LHCN-M2 (cell line): Measurements from ENCODE around the gene BTRC. TPM values are rescaled to one million over a fixed set of nuclear protein-coding genes. Genes with fewer than 3 reads are reported as not detected.
"Not testable (repeated sequence)": the region's sequence is repeated elsewhere in the genome, so short reads cannot be mapped to it uniquely, and the experiment has no call there.

Experiments
- DNase-seq: peaks from one replicate; pipeline ENCODE4 v3.0.0-alpha.2; 2012; ENCODE audit warnings: low read depth
- polyA plus RNA-seq: library from polyadenylated mRNA; unstranded; fragments of >200 nt; gene quantifications from one replicate; pipeline ENCODE4 v1.2.1, GENCODE V29; 2012; ENCODE audit warnings: missing spikeins
- total RNA-seq: library from RNA; depleted of rRNA; stranded (reverse); fragments of >200 nt; gene quantifications from 2 replicates; pipeline ENCODE4 v1.2.3, GENCODE V29; 2014; rRNA removed

BTRC gene
- 7.2 and 8.3 TPM in 2 replicates for total RNA-seq
- polyA plus RNA-seq: 4.9 TPM

DNA sequence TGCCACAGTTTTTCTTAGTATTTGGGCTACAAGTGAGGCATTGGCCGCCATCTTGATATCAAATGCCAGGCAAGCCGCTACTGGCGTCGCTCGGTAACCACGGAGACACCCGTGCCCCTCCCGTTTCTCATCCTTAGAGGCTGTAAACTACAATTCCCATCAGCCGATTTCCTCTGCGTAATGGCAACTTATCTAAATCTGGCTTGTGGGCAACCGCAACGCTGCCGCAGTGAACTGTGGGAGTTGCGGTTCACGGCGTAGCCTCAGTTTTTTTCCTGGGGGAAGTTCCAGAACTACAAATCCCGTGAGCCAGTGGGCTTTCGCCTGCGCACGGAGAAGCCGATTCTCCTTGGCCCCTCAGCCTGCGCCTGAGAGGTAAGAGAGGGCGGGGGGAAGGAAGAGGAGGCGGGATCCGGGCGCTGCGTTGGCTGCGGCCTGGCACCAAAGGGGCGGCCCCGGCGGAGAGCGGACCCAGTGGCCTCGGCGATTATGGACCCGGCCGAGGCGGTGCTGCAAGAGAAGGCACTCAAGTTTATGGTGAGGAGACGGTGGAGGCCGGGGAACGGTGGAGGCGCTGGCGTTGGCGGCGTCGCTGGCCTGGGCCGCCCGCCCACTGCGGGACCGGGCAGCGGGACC, at the start of gene BTRC:
Gene BTRC, plus strand, starts transcription at position 474 of the 636 bp plus-strand sequence. Its CDS starts 16 bp downstream, at position 490.
- DNase-seq: peak; percentile 99

DNA sequence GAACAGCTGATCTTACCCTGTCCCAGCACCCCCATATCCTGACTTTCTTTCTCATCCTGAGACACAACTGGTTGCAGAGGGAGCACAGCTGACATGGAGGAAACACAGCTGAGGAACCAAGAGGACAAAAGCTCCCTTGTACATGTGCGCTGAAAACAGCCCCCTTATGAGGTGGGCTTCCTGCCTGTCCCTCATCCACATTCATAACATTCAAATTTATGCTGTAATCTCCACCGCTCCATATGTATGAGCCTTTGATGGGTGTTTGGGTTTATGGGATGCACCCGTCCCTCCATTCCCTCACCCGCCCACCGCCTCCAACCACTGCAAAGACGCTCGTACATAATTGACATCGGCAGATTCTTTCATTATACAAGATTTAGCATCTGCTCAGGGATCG, 49.6 kb upstream of the BTRC start:
- no peak for DNase-seq

DNA sequence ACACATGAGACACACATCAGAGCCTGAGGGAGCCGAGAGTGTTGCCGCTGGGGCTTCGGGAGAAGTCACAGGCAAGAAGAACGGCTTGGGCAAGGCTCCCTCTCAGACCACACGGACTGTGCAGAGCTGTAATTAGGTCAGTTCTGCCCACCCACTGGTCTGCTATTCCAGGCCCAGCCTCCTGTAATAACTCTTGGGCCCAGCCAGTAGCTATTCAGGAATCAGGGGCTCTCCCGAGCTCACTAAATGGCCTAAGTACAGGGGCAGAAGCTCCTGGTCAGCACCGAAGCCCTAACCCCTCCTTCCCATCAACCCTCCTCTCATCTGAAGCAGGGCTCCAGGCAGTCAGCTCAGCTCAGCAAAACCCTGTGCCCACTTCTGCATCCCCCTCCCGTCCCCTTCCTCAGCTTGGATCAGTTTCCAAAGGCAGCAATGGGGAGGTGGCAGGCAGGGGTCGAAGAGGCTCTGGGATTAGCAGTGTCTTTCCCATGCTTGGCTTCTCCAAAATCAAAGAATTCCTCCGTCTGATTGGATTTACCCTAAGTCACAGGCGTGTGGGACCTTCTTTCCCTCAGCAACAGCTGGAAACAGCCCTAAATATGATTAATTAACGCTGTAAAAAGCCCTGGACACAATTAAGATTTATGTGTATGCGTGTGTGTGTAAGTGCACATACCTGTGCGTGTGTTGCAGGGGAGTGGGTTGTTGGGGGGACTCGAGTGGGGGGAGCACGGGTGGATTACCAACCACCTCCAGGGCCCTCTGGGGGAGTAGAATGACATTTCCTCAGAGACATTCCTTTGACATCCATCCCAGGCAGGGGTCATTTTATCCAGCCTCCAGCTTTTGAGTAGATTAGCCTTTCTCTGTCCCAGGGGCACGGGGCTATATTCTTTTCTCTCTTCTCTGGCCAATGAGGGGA, 48.4 kb upstream of the BTRC start:
- no peak for DNase-seq

DNA sequence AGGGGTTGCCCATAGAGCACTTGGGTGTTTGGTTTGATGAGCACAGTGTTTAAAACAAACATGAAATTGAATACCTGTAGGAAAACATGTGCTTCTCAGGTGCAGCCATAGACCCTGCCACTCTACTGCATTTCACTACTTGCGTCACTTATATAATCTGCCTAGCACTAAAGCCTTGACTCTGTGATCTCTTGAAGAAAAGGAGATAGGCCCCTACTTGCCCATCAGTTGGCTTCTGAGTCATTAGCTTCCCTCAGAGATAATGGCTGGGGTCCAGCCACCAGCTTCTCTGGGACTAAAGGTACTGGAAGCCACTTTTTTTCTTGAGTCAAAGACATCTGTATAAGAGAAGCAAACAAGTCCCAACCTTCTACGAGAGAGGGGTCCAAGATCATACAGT, 45.9 kb upstream of the BTRC start:
- DNase-seq: no peak

DNA sequence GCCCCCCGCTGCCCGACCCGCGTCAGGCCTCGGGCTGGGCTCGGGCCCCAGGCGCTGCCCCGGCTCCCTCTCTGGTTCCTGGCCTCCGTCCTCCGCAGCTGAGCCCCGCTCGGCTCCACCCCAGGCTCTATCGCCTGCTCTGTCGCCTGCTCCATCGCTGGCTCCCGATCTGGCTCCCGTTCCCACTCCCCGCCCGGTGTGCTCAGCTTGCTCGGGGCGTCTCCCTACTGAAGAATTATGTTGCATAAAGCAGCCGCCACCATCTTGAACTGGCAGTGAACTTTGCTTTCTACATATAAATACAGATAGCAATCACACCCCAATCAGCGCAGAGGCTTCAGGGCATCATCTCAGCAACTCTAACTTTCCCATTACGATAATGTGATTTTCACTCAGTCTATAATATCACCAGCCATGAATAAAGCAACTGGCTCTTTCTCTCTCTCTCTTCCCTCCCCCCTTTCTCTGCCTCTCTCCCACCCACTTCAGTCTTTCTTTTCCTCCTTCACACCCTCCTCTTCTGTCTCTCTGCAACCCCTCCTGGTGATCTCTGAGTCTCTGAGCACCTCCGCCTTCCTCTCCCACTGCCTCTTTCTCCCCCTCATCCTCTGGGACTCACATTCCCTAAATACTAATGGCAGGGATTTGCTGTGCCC, 43.3 kb upstream of the BTRC start:
- DNase-seq: no peak

DNA sequence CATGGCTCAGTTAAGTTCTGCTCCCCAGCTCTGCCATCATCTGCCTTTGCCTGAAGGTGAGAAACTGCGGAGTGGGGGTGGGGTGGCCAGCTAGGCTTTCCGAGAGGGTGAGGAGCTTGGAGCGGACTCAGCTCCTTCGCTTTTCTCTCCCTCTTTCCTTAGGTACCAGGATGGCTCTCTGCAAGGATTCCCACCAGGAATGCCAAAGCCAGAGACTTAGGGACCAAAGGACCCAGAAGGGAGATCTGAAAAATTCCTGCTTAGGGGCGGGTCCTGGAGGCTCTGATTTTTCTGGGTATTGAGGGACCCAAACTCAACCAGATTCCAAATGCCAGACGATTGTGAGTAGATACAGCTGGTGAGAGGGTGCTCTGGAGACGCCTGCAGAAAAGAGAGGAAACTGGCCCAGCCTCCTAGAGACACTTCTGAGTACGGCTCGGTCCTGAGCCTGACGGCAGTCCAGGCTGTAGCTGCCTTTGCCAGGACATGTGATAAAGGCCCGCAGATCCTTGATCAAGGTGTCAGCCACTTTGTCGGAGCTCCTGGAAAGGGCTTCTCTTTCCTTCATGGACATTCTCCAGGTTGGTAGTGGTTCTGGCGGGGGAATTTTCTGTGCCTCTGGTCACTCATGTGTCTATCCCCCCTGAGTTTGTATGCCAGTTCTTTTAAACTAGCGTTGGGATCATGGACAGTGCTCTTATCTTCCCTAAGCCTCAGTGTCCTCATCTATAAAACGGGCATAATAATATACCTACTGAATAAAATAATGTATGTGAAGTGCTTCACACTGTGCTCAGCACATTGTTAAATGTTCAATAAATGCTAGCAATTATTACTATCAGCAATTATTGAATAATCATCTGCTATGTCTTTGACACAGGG, 42.5 kb upstream of the BTRC start:
- peak; percentile 14 for DNase-seq

DNA sequence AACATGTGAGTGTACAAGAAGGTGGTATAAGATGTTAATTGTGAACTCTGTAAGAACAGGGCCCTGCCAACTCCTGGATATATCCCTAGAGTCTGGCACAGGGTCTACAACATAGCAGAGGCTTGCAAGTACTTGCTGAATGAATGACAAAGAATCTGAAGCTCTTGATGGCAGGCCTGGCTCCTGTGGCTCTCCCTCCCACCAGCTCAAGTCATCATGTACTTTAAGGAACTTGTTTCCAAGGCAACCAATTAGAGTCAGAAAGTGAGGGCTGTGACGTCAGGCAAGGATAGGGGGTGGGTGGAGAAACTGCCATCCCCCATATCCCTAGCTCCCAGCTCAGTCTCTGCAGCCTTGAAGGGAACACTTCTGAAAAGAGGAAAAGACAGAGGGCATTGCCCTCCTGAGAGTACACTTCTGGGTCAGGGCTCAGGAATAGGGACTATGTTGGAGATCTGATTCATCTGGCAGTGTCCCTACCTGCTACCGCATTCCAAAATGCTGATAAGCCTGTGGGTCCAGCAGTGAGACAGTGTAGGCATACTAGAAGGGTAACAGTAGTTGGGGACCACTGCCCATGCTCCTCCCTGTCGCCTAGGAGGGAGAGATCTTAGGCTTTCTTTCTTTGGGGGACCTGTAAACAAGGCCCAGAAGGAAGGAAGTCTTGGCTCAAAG, 34.6 kb upstream of the BTRC start:
- DNase-seq: peak; percentile 15

DNA sequence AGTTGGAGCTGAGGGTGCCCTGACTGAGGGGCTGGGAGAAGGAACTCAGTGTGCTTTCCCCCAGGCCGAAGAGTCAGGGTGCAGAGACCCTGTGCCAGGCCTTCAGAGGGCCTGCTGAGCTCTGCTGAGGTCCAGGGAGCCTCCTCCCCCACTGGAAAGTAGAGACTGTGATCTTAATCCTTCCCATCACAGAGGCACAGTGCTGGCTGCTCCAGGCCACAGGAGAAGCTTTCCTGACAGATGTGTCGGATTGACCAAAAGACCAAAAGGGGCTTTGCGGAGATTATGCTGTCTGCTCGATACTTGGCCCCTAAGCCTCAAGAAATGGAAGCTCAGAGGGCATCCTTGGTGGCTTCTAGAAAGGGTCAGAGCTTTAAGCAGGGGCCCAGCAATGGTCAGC, 32.9 kb upstream of the BTRC start:
- DNase-seq: no peak

DNA sequence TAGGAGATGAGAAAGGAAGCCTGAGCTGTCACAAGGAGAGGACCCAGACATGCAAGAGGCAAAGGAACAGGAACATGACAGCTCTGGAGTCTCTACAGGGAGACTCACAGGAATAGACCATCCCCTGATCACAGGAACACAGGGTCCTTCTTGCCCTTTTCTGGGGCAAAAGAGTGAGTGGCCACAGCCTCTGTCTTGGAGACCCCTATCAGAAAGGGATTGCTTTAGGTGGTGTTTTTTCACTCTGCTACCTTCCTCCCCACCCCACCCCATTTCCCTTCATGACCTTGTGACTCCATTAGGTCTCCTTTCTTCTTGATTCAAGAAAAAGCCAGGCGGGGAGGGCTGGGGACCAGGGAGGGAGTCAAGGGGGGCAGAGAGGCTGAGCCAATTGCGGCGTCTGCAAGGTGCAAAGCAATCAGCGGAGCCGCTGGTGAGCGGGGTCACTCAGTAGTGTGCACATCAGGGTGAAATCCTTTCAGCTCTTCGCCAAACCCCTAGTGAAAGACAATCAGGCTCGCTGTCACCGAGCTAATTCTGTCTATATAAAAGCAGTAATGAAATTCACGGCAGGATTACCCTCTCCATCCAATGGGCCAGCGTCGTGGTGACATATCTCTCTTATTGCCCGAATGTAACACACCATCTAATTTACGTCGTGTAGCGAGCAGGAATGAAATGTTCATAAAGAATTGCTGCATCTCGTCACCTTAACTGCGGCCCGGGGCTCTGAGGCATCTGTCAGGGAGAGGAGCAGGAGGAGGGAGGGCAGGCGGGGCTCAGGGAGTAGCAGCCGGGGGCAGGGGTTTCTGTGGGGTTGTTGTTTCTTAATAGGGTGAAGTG, 31.5 kb upstream of the BTRC start:
- no peak for DNase-seq

DNA sequence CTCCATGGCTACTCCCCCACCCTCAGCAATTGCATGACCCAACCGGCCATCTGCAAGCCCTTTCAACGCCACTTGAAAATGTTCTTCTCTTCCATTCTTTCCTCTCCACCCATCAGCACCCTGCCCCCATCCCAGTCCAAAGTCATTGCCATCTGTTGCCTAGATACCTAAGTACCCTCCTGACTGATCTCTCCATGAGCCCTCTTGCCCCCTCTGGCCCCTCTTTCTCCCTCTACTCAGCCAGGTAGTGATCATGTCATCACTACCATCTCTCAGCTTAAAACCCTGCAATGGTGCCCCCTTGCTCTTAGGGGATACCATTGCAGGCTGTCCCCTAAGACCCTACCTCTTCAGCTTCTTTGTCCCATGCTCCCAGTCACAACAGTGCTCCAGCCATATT, 30.5 kb upstream of the BTRC start:
- DNase-seq: no peak

DNA sequence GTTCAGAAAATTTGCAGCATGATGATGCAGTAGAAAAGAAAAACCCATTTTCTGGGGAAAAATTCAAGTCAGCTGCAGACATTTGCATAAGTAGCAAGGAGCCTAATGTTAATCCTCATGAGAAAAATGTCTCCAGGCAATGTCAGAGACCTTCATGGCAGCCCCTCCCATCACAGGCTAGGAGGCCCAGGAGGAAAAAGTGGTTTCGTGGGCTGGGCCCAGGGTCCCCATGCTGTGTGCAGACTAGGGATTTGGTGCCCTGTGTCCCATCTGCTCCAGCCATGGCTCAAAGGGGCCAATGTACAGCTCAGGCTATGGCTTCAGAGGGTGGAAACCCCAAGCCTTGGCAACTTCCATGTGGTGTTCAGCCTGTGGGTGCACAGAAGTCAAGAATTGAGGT, 26.5 kb upstream of the BTRC start:
- not testable (repeated sequence) for DNase-seq

DNA sequence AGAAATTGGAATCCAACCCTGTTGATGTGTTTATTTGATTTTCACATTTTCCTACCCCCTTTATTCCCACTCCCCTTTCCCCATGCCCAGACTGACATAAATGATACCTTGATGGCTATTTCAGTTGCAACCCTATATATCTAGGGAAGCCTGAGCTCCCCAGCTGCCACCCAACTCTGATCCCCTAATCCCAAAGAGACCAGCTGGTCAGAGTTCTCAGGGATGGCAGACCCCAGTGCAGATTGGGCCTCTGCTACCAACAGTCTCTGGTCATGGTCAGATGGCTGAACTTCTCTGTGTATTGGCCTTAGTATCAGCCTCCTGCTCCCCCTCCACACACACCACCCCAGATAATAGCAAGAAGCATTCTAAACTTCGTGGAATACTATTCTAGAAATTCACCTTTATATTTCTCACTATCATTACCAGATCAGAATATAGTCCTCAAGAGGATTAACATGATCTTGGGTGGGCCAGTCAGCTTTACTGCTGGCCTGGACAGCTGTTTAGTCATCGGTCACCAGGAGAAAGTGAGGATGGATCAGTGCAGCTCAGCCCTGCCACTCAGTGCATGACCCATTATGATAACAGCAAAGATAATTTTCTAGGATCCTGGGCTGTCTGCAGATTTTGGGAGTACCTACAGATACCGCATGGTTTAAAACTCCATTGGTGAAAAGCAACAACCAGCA, 24.5 kb upstream of the BTRC start:
- peak; percentile 14 for DNase-seq

DNA sequence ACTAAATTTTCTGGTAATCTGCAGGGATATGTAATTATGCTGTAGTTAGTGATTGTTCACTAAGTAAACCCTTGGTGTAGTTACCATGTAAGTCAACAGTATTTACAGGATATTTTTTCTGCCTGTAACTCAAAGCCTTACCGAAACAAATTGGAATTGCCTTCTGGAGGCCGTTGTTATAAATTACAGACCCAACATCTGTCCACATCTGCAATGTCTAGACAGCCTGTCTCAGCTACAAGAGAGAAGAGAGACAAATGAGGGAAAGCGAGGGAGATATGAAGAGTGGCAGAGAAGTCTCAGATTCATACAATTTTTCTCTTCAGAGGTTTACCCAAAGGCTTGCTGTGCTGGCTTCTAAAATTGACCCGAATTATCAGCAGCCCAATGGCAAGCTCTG, 23.7 kb upstream of the BTRC start:
- no peak for DNase-seq

DNA sequence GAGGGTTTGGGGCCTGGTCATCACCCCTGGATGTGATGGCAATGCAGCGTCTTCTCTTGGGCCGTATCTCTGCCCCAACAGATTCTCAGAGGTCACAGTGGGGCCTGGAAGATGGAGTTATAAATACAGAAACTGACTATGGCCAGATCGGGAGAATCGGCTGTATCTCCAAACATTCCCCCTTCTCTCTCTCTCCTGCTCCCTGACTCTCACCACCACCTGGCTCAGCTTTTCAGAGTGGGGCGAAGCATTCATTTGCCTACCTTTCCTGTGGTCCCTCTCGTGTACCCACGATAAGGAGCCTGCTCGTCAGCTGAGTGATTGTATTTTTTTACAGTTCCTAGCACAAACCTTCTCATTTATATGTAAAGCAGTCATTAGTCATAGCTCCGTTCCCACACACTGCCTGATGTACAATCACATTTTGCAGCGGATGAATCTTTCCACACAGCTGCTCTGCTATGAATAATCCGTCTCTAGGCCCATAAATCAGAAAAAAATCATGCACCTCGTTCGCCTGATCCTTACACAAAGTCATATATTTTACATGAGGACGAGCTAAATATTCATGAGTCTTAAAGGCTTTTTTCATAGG, 23.2 kb upstream of the BTRC start:
- peak; percentile 95 for DNase-seq

DNA sequence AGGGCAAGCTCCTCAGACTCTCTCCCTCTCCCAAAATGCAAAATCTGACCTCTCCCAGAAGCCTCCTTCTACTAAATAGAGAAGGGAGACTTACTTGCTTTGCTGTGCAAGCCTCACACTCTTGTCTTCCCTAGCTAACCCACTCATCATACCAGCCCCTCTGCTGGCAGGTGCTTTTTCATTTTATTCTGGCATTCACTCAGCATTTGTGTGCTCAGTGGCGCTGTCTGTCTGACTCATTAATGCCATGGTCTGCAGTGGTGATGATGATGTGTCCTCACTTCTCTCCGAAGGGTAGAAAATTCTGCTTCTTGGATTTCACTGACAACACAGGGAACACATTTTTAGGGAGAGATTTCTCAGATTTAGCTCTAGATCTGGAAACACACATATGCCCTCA, 22.0 kb upstream of the BTRC start:
- DNase-seq: peak; percentile 77

DNA sequence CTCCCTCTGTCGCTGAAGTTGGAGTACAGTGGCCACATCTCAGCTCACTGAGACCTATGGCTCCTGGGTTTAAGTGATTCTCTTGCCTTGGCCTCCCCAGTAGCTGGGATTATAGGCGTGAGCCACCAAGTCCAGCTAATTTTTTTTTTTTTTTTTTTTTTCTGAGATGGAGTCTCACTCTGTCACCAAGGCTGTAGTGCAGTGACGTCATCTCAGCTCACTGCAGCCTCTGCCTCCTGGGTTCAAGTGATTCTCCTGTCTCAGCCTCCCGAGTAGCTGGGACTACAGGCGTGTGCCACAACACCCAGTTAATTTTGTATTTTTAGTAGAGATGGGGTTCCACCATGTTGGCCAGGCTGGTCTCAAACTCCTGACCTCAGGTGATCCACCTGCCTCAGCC, 19.7 kb upstream of the BTRC start:
- DNase-seq: not testable (repeated sequence)

DNA sequence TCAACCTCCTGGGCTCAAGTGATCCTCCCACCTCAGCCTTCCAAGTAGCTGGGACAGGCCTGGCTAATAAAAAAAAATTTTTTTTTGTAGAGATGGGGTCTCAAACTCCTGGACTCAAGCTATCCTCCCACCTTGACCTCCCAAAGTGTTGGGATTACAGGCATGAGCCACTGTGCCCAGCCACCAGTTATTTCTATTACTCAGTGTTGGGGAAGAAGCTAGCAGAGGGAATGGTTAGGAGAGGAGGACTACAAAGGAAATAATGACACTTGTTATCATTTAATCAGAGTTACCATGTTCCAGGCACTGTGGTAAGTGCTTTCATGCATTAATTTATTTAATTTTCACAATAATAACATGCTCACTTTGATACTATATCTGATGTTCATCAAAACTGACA, 17.6 kb upstream of the BTRC start:
- DNase-seq: no peak

DNA sequence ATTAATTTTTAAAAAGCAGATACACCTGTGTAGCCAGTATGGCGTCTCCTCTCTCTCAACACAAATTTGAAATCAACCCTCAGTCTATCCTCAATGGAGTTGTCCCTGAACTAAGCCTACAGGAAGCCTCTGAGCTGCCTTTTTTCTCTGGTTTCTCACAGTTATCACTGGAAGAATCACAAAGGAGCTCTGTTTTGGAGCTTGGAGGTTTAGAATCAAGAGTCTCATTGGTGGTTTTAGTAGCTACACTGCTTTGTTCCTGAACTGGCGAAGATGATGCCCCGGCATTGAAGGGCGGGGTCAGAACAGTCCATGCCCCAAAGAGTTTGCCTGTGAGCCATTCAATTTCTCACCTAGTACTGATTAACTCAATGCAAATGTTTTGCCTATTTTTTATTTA, 16.1 kb upstream of the BTRC start:
- DNase-seq: no peak

DNA sequence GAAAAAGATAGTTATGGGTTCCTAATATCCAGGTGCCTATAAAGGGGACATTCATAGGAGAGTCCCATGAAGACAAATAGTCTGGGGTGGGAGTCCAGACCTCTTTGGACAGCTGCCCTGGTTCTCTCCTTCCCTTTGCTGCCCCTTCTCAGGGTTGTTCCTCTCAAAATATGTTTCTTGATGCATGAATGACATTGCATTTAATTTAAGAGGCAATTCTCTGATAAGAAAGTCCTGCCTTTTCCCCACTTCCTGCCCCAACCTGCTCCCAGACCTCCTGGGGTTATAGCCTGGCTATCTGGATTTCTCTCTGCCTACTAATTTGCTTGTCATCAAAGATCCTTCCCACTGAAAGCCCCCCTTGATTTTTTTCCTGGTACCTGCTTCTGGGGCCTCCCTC, 12.5 kb upstream of the BTRC start:
- no peak for DNase-seq
